Activated T-helper 1 cell treated with anti-CD3 and anti-CD28 coated beads, Interleukin-12 subunit alpha, Interleukin-12 subunit beta, Interleukin-2, Interleukin-4 antibody, amounts not matched to agents 30 ng/mL and 10 ng/mL and 1 ng/mL, durations not matched to agents 14 hours and 24 hours and 36 hours (primary cell): Measurements from ENCODE around the gene VWA5B1. TPM values are rescaled to one million over a fixed set of nuclear protein-coding genes. Genes with fewer than 3 reads are reported as not detected.

Experiments
- DNase-seq: peaks from one replicate; pipeline ENCODE4 v3.0.0; 2021; ENCODE audit warnings: low spot score
- H3K27ac Mint-ChIP-seq: one replicate; pipeline ENCODE4 v1.8.0; 2021; ENCODE audit warnings: mild to moderate bottlenecking, mixed read lengths
- H3K27me3 Mint-ChIP-seq: one replicate; pipeline ENCODE4 v1.8.0; 2022; ENCODE audit warnings: mild to moderate bottlenecking, moderate library complexity, mixed read lengths; ENCODE audit not compliant: insufficient read depth
- H3K36me3 Mint-ChIP-seq: one replicate; pipeline ENCODE4 v1.8.0; 2021; ENCODE audit warnings: low read depth, mixed read lengths
- H3K4me1 Mint-ChIP-seq: one replicate; pipeline ENCODE4 v1.8.0; 2021; ENCODE audit warnings: low read depth, mixed read lengths
- H3K4me3 Mint-ChIP-seq: one replicate; pipeline ENCODE4 v1.8.0; 2021; ENCODE audit warnings: mild to moderate bottlenecking, moderate library complexity, mixed read lengths
- H3K9me3 Mint-ChIP-seq: one replicate; pipeline ENCODE4 v1.8.0; 2021; ENCODE audit warnings: mixed read lengths
- intact Hi-C: fragments of 100-400 bp; cut with micrococcal nuclease; formaldehyde crosslinking; loops from one replicate; pipeline ENCODE4 v1.15.1; 2024
- total RNA-seq: library from RNA; stranded (reverse); gene quantifications from 2 replicates; pipeline ENCODE4 v1.2.3, GENCODE V29; 2022

The VWA5B1 gene
- total RNA-seq, 1 donor from 2014 or later, result 0.05 TPM

DNA sequence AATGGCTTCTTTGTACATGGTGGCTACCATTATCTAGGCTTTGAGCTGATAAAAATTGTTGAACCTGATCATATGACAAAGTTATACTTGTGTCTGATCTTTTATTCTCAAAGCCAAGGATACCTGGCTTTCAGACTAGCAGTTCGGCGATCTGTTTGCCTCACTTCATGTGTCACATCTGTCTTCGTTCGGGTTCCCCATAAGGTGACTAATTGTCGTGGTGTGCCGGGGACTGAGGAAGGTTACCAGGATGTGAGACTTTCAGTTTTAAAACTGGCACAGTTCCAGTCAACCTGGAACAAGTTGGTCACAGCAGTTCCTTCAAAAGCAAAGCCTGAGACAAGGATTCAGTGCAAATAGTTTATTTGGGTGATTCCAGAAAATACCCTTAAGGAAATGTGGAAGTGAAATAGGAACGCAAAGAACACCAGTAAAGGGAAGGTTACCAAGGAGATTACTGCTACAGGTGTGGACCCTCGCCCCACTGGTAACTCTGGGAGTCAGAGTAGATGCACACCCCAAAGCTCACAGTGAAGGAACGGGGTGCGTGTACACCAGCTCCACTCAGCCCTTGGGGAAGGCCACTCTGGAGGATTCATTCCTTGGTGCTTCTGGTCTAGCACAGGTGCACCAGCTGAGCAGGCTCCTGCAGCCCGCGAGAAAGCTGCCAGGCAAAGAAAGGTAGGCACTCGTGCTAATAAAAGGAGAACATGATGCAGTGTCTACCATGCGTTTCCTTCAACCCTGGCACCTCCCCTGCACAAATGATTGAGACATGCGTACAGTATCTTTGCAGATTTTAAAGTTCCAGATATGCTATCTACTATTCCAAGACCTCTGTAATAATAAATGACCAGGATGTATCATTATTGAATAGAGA lies 69.0 kb downstream of the VWA5B1 start:
- peak; percentile 6 for DNase-seq
- no peaks in the 10 kb centered on the region for H3K36me3 Mint-ChIP-seq
- peaks cover 37% of the 10 kb centered on the region for H3K27me3 Mint-ChIP-seq
- intact Hi-C loops, result no loop called here
- peaks cover 11% of the 10 kb centered on the region for H3K4me1 Mint-ChIP-seq
- no peaks in the 10 kb centered on the region for H3K9me3 Mint-ChIP-seq
- no peak overlapping the region for H3K27ac Mint-ChIP-seq
- H3K4me3 Mint-ChIP-seq, result no peak overlapping the region

DNA sequence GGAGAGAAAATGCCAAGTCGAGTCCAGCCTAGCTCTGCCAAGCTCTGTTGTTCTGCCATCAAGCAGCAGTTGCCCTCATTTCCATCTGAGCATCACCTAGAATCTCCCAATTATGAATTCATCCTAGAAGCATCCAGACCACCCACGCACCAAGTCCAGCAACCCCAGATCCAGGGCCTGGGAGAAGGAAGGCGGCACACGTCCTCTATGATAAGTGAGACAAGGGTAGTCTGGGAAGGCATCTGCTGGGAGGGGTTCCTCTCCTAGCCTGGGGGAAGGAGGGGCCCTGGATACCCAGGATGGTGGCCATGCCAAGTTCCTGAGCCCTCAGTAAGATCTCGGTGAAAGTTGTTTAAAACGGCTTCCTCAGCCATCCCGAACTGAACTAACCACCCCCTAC lies 70.7 kb downstream of the VWA5B1 start:
- H3K36me3 Mint-ChIP-seq, result no peaks in the 10 kb centered on the region
- intact Hi-C loops, result loop anchor here (1.0 kb wide), 1 partner anchor 132 kb away; no protein-coding TSS in a partner anchor
- peaks cover 46% of the 10 kb centered on the region for H3K27me3 Mint-ChIP-seq
- no peak for DNase-seq
- no peak overlapping the region for H3K4me3 Mint-ChIP-seq
- H3K9me3 Mint-ChIP-seq, result no peaks in the 10 kb centered on the region
- no peak overlapping the region for H3K27ac Mint-ChIP-seq
- peaks cover 11% of the 10 kb centered on the region for H3K4me1 Mint-ChIP-seq

DNA sequence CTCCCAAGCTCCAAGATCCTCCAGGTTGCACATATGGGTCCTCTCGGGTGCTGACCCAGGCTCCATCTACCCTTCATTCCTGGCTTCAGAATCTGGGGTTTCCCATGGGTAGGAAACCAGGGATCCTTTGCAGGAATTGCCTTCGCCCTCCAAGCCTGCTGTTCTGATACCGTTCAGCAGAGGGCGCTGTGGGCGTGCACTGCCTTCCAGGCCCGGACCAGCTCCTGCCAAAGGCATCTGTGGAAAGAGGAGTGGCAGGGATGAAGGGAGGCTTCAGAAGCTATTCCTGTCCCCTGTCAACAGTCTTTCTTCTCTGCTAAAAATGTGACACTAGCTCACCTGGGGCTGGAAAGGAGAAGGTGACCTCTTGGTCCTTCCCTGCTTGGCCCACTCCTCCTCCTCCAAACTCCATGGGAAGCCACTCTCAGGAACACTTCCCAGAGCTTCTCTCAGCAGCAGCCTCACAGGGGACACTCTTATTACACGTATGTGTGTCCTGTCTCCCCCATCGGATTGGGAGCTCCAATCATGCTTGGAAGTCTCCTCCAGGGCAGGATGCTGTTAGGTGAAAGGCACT lies 71.2 kb downstream of the VWA5B1 start:
- peaks cover 47% of the 10 kb centered on the region for H3K27me3 Mint-ChIP-seq
- intact Hi-C loops, result loop anchor here (1.0 kb wide), 2 partner anchors 68 to 131 kb away; no protein-coding TSS in a partner anchor
- no peak for DNase-seq
- H3K4me3 Mint-ChIP-seq, result no peak overlapping the region
- peaks cover 11% of the 10 kb centered on the region for H3K4me1 Mint-ChIP-seq
- no peaks in the 10 kb centered on the region for H3K9me3 Mint-ChIP-seq
- no peak overlapping the region for H3K27ac Mint-ChIP-seq
- no peaks in the 10 kb centered on the region for H3K36me3 Mint-ChIP-seq

DNA sequence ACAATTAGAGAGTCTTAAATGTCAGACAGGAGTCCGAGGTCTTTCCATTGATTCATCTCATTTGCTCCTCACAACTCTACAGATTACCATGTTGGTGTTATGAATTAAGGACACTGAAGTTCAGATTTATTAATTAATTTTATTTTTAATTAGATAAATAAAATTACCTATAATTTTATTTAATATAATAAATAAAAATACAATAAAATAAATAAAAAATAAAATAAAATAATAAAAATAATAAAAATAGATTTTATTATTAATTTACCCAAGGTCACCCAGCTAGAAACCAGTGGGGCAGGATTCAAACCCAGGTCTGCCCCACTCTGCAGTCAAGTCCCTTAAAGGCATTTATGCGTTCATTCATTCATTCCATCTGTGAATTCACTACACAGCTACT lies 72.2 kb downstream of the VWA5B1 start:
- Mint-ChIP-seq H3K36me3 (no peaks in the 10 kb centered on the region), H3K27ac (no peak overlapping the region), H3K4me1 (peaks cover 11% of the 10 kb centered on the region), H3K9me3 (no peaks in the 10 kb centered on the region), H3K4me3 (no peak overlapping the region), H3K27me3 (peaks cover 54% of the 10 kb centered on the region)
- intact Hi-C loops, result loop anchor here (1.0 kb wide), 1 partner anchor 67 kb away; no protein-coding TSS in a partner anchor
- DNase-seq, result no peak

DNA sequence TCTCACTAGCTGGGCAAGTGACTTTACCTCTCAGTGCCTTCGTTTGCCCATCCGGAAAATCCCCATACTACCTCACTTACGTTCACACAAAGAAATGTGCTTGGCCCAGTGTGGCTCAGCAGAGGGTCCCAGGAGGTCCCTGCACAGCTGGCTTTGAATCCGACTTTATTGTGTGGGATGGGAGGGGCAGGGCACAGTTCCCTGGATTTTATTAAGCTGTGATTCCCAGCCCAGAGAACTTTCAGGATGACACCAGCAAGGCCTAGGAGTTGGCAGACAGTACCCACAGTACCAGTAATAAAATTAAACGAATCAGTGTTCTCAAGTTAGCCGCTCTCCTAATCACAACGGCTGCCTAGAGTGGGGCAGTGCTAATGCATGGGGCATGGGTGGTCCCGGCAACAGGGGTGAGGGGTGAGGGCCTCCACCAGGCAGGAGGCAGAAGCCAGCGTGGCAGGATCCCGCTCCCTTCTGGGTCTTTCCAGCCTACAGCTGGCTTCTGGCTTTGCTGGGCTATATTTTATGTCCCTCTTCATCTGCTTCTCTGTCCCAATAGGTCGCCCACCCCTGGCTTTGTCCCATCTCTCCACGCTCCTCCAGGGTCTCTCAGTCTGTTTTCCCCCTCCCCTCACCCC lies 74.9 kb downstream of the VWA5B1 start:
- H3K9me3 Mint-ChIP-seq, result no peaks in the 10 kb centered on the region
- intact Hi-C loops, result no loop called here
- no peaks in the 10 kb centered on the region for H3K4me1 Mint-ChIP-seq
- no peak overlapping the region for H3K27ac Mint-ChIP-seq
- no peak for DNase-seq
- no peak overlapping the region for H3K4me3 Mint-ChIP-seq
- no peaks in the 10 kb centered on the region for H3K36me3 Mint-ChIP-seq
- peaks cover 49% of the 10 kb centered on the region for H3K27me3 Mint-ChIP-seq

DNA sequence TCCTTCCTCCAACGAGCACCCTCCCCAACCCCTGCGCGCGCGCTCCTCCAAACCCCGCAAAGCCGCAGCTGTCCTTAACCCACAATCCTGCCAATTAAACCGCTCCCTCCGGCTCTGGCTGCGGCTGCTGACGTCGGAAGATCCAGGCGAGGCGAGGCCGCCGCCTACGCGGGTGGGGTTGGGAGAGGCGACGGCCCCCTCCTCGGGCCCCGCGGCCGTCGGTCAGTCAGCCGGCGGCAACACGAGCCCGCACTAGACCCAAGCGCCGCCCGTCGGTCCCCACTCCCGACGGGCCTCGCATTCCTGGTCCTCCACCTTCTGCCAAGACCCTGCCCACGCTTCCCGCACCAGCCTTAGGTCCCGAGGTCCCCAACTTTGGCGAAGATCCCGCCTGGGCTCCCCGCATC lies 75.4 kb downstream of the VWA5B1 start:
- no peak for DNase-seq
- Mint-ChIP-seq H3K27me3 (peaks cover 49% of the 10 kb centered on the region), H3K4me3 (no peak overlapping the region), H3K36me3 (no peaks in the 10 kb centered on the region), H3K4me1 (no peaks in the 10 kb centered on the region), H3K27ac (no peak overlapping the region), H3K9me3 (no peaks in the 10 kb centered on the region)
- intact Hi-C loops, result no loop called here

DNA sequence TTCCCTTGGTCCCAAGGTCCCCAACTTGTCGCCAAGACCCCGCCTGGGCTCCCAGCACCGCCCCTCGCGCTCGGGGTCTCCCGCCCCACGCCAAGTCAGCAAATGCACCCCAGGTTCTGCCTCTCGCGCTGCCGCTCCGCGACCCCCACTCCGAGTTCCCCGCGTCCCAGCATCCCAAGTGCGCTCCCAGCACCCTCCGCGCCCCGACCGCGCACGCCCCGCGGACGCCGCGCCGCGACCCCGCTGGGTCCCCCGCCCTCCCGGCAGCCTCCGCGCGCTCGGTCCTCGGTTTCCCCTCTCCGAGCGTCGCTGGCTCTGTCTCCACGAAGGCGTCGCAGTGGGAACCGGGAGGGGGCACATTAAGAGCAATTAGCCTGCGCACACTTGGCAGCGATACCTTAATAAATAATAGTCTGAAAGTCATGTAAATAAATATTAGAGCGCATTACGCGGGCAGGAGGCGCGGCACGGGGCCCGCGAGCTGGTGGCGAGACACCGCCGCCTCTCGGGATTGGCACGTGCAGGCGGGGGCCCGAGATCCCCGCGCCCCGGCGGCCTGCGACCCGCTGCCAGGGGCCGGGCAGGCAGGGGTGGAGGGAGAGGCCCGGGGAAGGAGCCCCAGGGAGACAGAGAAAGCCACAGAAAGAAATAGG lies 75.9 kb downstream of the VWA5B1 start:
- Mint-ChIP-seq H3K27ac (no peak overlapping the region), H3K36me3 (no peaks in the 10 kb centered on the region), H3K27me3 (peaks cover 52% of the 10 kb centered on the region), H3K9me3 (no peaks in the 10 kb centered on the region), H3K4me3 (no peak overlapping the region), H3K4me1 (peaks cover 1% of the 10 kb centered on the region)
- intact Hi-C loops, result no loop called here
- DNase-seq, result no peak

DNA sequence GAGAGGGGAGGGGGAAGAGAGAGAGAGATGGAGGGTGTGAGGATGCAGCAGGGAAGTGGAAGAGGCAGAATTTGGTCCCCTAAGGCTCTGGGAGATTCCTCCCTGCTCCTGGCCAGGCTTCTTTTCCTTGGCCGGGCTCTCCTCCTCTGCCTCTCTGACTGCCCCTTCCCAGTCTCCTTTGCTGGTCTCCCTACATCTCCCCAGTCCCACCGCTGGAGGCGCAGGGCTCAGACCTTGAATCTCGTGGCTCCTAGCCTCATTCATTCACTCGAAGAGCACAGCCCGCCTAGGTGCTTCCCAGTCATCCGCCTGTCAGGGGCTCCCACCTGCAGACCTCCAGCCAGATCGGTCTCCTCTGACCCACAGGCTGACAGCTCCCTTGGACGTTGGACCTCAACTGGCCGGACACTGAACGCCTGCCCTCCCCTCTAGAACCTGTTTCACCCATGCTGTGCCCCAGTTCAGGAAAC lies 76.5 kb downstream of the VWA5B1 start:
- no peak for DNase-seq
- intact Hi-C loops, result no loop called here
- Mint-ChIP-seq H3K27ac (no peak overlapping the region), H3K36me3 (no peaks in the 10 kb centered on the region), H3K4me1 (peaks cover 7% of the 10 kb centered on the region), H3K9me3 (no peaks in the 10 kb centered on the region), H3K4me3 (no peak overlapping the region), H3K27me3 (peaks cover 53% of the 10 kb centered on the region)

DNA sequence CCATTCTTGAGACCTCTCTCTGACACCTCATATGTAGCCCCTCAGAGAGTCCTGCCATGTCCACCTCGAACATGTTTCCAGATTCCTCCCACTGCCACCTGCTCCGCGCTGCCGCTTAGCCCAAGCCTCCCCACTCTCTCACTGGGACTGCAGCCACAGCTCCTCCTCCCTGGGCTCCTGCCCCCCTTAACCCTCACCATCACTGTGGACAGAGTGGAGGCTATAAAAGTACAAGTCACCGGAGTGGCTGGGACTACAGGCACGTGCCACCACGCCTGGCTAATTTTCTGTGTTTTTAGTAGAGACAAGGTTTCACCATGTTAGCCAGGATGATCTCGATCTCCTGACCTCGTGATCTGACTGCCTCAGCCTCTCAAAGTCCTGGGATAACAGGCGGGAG lies 77.0 kb downstream of the VWA5B1 start:
- Mint-ChIP-seq H3K4me3 (no peak overlapping the region), H3K36me3 (no peaks in the 10 kb centered on the region), H3K4me1 (peaks cover 8% of the 10 kb centered on the region), H3K9me3 (no peaks in the 10 kb centered on the region), H3K27ac (no peak overlapping the region), H3K27me3 (peaks cover 48% of the 10 kb centered on the region)
- no peak for DNase-seq
- intact Hi-C loops, result no loop called here

DNA sequence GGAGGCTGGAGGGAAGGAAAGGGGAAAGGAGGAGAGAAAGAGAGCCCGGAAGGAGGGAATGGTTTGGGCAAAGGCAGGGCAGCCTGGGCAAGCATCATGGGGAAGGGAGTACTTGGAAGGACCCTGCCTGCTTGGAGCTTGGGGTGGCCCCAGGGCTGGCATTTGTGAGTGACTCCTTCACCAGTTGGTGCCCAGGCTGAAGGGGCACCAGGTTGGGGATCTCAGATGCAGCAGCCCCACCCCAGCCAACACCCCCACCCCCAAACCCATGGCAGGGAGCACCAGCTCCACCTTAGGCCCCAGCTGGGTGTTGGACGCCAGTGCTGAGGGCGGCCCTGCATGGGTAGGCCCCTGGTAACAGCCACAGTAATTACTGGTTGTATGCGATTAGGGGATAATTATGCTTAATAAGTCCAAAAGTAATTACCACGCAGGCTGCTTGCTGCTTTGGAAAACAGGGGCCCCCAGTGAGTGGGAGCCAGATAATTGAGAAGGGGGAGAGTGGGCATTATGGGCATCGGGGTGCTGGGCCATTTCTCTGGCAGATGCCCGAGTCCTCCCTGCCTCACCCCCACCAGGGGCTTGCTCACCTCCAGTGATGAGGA lies 78.3 kb downstream of the VWA5B1 start:
- intact Hi-C loops, result no loop called here
- DNase-seq, result no peak
- Mint-ChIP-seq H3K27ac (no peak overlapping the region), H3K9me3 (no peaks in the 10 kb centered on the region), H3K4me1 (peaks cover 8% of the 10 kb centered on the region), H3K36me3 (no peaks in the 10 kb centered on the region), H3K4me3 (no peak overlapping the region), H3K27me3 (peaks cover 46% of the 10 kb centered on the region)

DNA sequence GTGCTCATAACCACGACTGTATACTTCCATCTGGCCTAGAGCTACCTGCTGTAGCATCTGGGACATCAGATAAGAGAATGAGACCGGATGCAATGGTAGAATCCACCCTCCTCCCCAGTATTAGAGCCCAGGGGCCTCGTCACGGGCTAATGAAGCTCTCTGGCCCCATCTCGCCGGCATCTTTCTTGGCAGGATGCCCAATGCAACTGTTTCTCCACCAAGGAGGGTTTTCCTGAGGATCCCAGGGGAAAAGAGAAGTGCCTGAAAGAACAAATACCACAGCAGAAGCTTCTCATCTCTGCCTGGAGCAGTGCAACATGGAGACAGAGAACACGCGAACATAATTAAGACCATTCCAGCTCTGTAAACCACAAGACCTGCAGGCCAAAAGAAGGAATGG lies 80.0 kb downstream of the VWA5B1 start:
- no peaks in the 10 kb centered on the region for H3K9me3 Mint-ChIP-seq
- H3K36me3 Mint-ChIP-seq, result no peaks in the 10 kb centered on the region
- peaks cover 30% of the 10 kb centered on the region for H3K27me3 Mint-ChIP-seq
- no peak overlapping the region for H3K4me3 Mint-ChIP-seq
- intact Hi-C loops, result loop anchor here (10.0 kb wide), 1 partner anchor 156 kb away; no protein-coding TSS in a partner anchor
- peaks cover 8% of the 10 kb centered on the region for H3K4me1 Mint-ChIP-seq
- no peak overlapping the region for H3K27ac Mint-ChIP-seq
- DNase-seq, result no peak

DNA sequence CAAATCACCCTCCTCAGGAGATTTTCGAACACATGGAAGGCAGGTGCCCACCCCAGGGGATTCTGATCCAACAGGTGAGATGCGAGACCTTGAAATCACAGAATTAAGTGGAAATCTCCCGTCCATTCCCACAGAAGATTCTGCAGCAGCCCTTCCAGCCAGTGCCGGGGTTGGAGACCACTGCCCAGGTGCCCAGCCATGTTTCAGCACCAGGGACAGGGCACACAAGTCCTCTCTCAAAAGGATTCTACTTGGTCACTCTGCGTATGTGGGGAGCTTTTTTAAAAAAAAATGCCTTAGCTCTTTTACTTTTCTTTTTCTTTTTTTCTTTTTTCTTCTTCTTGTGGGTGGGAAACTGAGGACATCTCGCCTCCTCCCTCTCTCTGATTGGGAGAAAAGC lies 80.7 kb downstream of the VWA5B1 start:
- no peak for DNase-seq
- Mint-ChIP-seq H3K36me3 (no peaks in the 10 kb centered on the region), H3K4me3 (no peak overlapping the region), H3K27ac (no peak overlapping the region), H3K27me3 (peaks cover 29% of the 10 kb centered on the region), H3K9me3 (no peaks in the 10 kb centered on the region), H3K4me1 (peaks cover 8% of the 10 kb centered on the region)
- intact Hi-C loops, result loop anchor here (10.0 kb wide), 1 partner anchor 157 kb away; no protein-coding TSS in a partner anchor
